GM23338 (cell line): ENCODE data around the gene SELPLG. TPM values are rescaled to one million over a fixed set of nuclear protein-coding genes. Genes with fewer than 3 reads are reported as not detected.

ENCODE experiments used
- ATAC-seq: fragments of 200-7000 bp; cut with Tn5 transposase; 3 replicates; pipeline ENCODE4 v1.9.1; 2020
- DNase-seq: peaks from one replicate; pipeline ENCODE4 v3.0.0-alpha.2; 2015; ENCODE audit warnings: low spot score
- H2AFZ ChIP-seq: fragments of 200-600 bp; sonication (generic); 2 replicates; pipeline ENCODE4 v1.8.0; 2016; ENCODE audit warnings: antibody characterized with exemption, mild to moderate bottlenecking, moderate library complexity
- H3F3A ChIP-seq: fragments of 200-600 bp; sonication (generic); replicated peaks from 2 replicates; pipeline ENCODE4 v1.8.0; 2017; ENCODE audit warnings: antibody characterized with exemption, mixed run types, low read depth
- H3K27ac ChIP-seq: fragments of 200-600 bp; sonication (generic); 2 replicates; pipeline ENCODE4 v1.6.1; 2016; ENCODE audit warnings: low read depth
- H3K27me3 ChIP-seq: fragments of 200-600 bp; sonication (generic); 2 replicates; pipeline ENCODE4 v1.8.0; 2016; ENCODE audit warnings: mild to moderate bottlenecking, mixed run types, moderate library complexity; ENCODE audit not compliant: insufficient read depth
- H3K36me3 ChIP-seq: fragments of 200-600 bp; sonication (generic); 2 replicates; pipeline ENCODE4 v1.8.0; 2016; ENCODE audit warnings: mild to moderate bottlenecking; ENCODE audit not compliant: insufficient read depth
- H3K4me1 ChIP-seq: fragments of 200-600 bp; sonication (generic); 2 replicates; pipeline ENCODE4 v1.8.0; 2016; ENCODE audit warnings: mild to moderate bottlenecking, moderate library complexity; ENCODE audit not compliant: insufficient read depth
- H3K4me2 ChIP-seq: fragments of 200-600 bp; sonication (generic); 2 replicates; pipeline ENCODE4 v1.7.1; 2017; ENCODE audit warnings: mixed run types
- H3K4me3 ChIP-seq: fragments of 200-600 bp; sonication (generic); 2 replicates; pipeline ENCODE4 v1.6.1; 2016; ENCODE audit warnings: mixed run types
- H3K79me2 ChIP-seq: fragments of 200-600 bp; sonication (generic); replicated peaks from 2 replicates; pipeline ENCODE4 v1.8.0; 2017; ENCODE audit warnings: mild to moderate bottlenecking; ENCODE audit not compliant: insufficient read depth
- H3K9me2 ChIP-seq: fragments of 200-600 bp; sonication (generic); 2 replicates; pipeline ENCODE4 v1.8.0; 2017; ENCODE audit not compliant: insufficient read depth
- H4K20me1 ChIP-seq: fragments of 200-600 bp; sonication (generic); replicated peaks from 2 replicates; pipeline ENCODE4 v1.8.0; 2017; ENCODE audit warnings: mild to moderate bottlenecking; ENCODE audit not compliant: insufficient read depth
- H3K27ac Mint-ChIP-seq: 2 replicates; pipeline ENCODE4 v1.8.0; 2020; ENCODE audit warnings: inconsistent platforms, mild to moderate bottlenecking, moderate library complexity, mixed read lengths
- H3K27me3 Mint-ChIP-seq: 3 replicates; pipeline ENCODE4 v1.8.0; 2022; ENCODE audit warnings: low read depth, mild to moderate bottlenecking, moderate library complexity, mixed read lengths, inconsistent platforms; ENCODE audit not compliant: insufficient read depth, poor library complexity
- H3K36me3 Mint-ChIP-seq: 3 replicates; pipeline ENCODE4 v1.8.0; 2021; ENCODE audit warnings: low read depth, mild to moderate bottlenecking, inconsistent platforms, moderate library complexity, mixed read lengths
- H3K4me1 Mint-ChIP-seq: 3 replicates; pipeline ENCODE4 v1.8.0; 2020; ENCODE audit warnings: mild to moderate bottlenecking, inconsistent platforms, mixed read lengths
- H3K4me3 Mint-ChIP-seq: 3 replicates; pipeline ENCODE4 v1.8.0; 2021; ENCODE audit warnings: moderate library complexity, mild to moderate bottlenecking, inconsistent platforms, mixed read lengths
- H3K9me3 Mint-ChIP-seq: 3 replicates; pipeline ENCODE4 v1.8.0; 2020; ENCODE audit warnings: moderate library complexity, mild to moderate bottlenecking, inconsistent platforms, mixed read lengths
- CREB1 ChIP-seq: fragments of 250-450 bp; sonication (Bioruptor Pico); IDR thresholded peaks from 2 replicates; pipeline ENCODE4 v1.5.0; 2020; ENCODE audit warnings: low read depth, mild to moderate bottlenecking, moderate library complexity
- EZH2 ChIP-seq: fragments of 200-600 bp; sonication (generic); IDR thresholded peaks from one replicate; pipeline ENCODE4 v1.8.0; 2017; ENCODE audit warnings: antibody characterized with exemption, mild to moderate bottlenecking, low read depth; ENCODE audit not compliant: unreplicated experiment
- EZH2phosphoT487 ChIP-seq: fragments of 200-600 bp; sonication (generic); IDR thresholded peaks from one replicate; pipeline ENCODE4 v1.8.1; 2018; ENCODE audit warnings: antibody characterized with exemption; ENCODE audit not compliant: unreplicated experiment
- JUNB ChIP-seq: IDR thresholded peaks from one replicate; pipeline ENCODE4 v1.6.1; 2016; ENCODE audit warnings: antibody characterized with exemption; ENCODE audit not compliant: unreplicated experiment
- NANOG ChIP-seq: IDR thresholded peaks from 2 replicates; pipeline ENCODE4 v1.6.1; 2016; ENCODE audit warnings: antibody characterized with exemption, borderline replicate concordance
- ZNF114 ChIP-seq: fragments of 250-450 bp; sonication (Bioruptor Pico); IDR thresholded peaks from 2 replicates; pipeline ENCODE4 v1.5.0; 2020; ENCODE audit warnings: mild to moderate bottlenecking, moderate library complexity
- polyA plus RNA-seq: library from polyadenylated mRNA; unstranded; fragments of >200 nt; fragmentation: Nextera tagmentation; extraction: Ambion mirVana; gene quantifications from 2 replicates; pipeline ENCODE4 v1.2.1, GENCODE V29; 2016
- total RNA-seq: library from RNA; depleted of rRNA; stranded (reverse); fragments of >200 nt; shearing (Covaris generic); gene quantifications from 2 replicates; pipeline ENCODE4 v1.2.3, GENCODE V29; 2014
- TF ChIP-seq, protein P1 (sequence below): fragments of 250-450 bp; sonication (Bioruptor Pico); IDR thresholded peaks from 2 replicates; pipeline ENCODE4 v1.5.0; 2020; ENCODE audit warnings: mild to moderate bottlenecking, moderate library complexity

The SELPLG gene
- total and polyA plus RNA-seq, 2 experiments from 2014 or later: 0.16 to 0.56 TPM

- TF ChIP-seq, protein P1, sequence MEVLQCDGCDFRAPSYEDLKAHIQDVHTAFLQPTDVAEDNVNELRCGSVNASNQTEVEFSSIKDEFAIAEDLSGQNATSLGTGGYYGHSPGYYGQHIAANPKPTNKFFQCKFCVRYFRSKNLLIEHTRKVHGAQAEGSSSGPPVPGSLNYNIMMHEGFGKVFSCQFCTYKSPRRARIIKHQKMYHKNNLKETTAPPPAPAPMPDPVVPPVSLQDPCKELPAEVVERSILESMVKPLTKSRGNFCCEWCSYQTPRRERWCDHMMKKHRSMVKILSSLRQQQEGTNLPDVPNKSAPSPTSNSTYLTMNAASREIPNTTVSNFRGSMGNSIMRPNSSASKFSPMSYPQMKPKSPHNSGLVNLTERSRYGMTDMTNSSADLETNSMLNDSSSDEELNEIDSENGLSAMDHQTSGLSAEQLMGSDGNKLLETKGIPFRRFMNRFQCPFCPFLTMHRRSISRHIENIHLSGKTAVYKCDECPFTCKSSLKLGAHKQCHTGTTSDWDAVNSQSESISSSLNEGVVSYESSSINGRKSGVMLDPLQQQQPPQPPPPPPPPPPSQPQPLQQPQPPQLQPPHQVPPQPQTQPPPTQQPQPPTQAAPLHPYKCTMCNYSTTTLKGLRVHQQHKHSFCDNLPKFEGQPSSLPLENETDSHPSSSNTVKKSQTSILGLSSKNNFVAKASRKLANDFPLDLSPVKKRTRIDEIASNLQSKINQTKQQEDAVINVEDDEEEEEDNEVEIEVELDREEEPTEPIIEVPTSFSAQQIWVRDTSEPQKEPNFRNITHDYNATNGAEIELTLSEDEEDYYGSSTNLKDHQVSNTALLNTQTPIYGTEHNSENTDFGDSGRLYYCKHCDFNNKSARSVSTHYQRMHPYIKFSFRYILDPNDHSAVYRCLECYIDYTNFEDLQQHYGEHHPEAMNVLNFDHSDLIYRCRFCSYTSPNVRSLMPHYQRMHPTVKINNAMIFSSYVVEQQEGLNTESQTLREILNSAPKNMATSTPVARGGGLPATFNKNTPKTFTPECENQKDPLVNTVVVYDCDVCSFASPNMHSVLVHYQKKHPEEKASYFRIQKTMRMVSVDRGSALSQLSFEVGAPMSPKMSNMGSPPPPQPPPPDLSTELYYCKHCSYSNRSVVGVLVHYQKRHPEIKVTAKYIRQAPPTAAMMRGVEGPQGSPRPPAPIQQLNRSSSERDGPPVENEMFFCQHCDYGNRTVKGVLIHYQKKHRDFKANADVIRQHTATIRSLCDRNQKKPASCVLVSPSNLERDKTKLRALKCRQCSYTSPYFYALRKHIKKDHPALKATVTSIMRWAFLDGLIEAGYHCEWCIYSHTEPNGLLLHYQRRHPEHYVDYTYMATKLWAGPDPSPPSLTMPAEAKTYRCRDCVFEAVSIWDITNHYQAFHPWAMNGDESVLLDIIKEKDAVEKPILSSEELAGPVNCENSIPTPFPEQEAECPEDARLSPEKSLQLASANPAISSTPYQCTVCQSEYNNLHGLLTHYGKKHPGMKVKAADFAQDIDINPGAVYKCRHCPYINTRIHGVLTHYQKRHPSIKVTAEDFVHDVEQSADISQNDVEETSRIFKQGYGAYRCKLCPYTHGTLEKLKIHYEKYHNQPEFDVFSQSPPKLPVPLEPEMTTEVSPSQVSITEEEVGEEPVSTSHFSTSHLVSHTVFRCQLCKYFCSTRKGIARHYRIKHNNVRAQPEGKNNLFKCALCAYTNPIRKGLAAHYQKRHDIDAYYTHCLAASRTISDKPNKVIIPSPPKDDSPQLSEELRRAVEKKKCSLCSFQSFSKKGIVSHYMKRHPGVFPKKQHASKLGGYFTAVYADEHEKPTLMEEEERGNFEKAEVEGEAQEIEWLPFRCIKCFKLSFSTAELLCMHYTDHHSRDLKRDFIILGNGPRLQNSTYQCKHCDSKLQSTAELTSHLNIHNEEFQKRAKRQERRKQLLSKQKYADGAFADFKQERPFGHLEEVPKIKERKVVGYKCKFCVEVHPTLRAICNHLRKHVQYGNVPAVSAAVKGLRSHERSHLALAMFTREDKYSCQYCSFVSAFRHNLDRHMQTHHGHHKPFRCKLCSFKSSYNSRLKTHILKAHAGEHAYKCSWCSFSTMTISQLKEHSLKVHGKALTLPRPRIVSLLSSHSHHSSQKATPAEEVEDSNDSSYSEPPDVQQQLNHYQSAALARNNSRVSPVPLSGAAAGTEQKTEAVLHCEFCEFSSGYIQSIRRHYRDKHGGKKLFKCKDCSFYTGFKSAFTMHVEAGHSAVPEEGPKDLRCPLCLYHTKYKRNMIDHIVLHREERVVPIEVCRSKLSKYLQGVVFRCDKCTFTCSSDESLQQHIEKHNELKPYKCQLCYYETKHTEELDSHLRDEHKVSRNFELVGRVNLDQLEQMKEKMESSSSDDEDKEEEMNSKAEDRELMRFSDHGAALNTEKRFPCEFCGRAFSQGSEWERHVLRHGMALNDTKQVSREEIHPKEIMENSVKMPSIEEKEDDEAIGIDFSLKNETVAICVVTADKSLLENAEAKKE (CRISPR knock-in tag): no peak
- no peak for TF ChIP-seq EZH2phosphoT487
These were observed 4.6 kb upstream of the SELPLG start (continued) for GRCh38 chr12:108638141-108638827.

GRCh38 chr12:108637222-108637971 is 3.7 kb upstream of the SELPLG start:
- Histone ChIP-seq H3K4me1 (peaks cover 44% of the 10 kb centered on the region), H3K79me2 (no peaks in the 10 kb centered on the region), H3K36me3 (no peaks in the 10 kb centered on the region), H3K9me2 (peaks cover 4% of the 10 kb centered on the region; the same call in 1 of the 2 replicates), H3K27ac (peak overlapping the region; percentile 94; the same call in 1 of the 2 replicates), H3K4me3 (peak overlapping the region; percentile 26; the same call in 1 of the 2 replicates), H3K4me2 (peak overlapping the region; percentile 56; the same call in 1 of the 2 replicates), H3F3A (0 out of 2 replicates have a peak, but pooled peaks cover 8% of the 10 kb centered on the region), H2AFZ (peak overlapping the region; percentile 30; the same call in 1 of the 2 replicates), H3K27me3 (no peaks in the 10 kb centered on the region), H4K20me1 (no peaks in the 10 kb centered on the region)
- TF ChIP-seq JUNB: no peak
- no peak for TF ChIP-seq CREB1 (CRISPR knock-in tag)
- no peak for TF ChIP-seq EZH2
- TF ChIP-seq ZNF114: no peak
- TF ChIP-seq NANOG: no peak
- no peak for TF ChIP-seq EZH2phosphoT487
- Mint-ChIP-seq H3K4me1 (peaks cover 54% of the 10 kb centered on the region), H3K4me3 (no peak overlapping the region), H3K9me3 (no peaks in the 10 kb centered on the region), H3K27me3 (peaks cover 15% of the 10 kb centered on the region), H3K27ac (peak overlapping the region; percentile 36; the same call in 1 of the 2 replicates), H3K36me3 (no peaks in the 10 kb centered on the region)
- ATAC-seq: peak; percentile 20
- DNase-seq: no peak
